ENCODE measurements around the gene GKN2.
A peak's percentile ranks its signal among the peaks of the same experiment; 100 is the strongest.
"Not testable (repeated sequence)": the region's sequence is repeated elsewhere in the genome, so short reads cannot be mapped to it uniquely, and the experiment has no call there.

GKN2 gene

DNA sequence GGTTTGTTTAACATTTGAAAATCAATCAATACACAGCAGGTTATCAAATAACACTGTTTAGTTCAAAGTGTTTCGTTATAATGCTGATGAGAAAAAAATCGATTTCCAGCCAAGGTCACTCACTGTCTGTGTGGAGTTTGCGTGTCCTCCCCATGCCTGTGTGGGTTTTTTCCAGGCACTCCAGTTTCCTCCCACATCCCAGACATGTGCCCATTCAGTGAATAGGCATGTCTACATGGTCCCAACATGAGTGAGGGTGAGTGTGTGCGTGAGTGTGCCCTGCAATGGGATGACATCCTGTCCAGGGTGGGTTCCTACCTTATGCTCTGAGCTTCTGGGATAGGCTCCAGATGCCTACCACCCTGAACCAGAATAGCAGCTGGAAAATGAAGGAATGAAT, 8.7 kb upstream of the GKN2 start:
- no peak for DNase-seq (ENCODE audit: low spot score)

DNA sequence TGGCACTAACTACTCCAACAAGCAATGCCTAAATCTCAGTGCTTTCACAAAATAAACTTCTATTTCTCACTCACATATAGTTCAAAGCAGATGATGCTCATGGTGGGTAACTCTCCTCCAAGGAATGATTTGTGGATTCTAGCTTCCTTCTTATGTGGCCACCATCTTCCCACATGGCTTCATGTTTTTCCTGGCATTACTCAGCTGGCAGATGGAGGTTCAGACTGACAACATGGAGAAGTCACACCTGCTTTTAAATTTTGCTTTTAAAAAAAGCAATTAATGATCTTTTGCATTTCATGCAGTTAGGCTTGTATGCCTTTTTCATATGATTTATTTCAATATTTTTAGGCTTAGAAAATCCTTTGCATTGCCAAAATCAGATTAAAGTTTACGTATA, 6.3 kb upstream of the GKN2 start:
- no peak for DNase-seq (ENCODE audit: low spot score)

DNA sequence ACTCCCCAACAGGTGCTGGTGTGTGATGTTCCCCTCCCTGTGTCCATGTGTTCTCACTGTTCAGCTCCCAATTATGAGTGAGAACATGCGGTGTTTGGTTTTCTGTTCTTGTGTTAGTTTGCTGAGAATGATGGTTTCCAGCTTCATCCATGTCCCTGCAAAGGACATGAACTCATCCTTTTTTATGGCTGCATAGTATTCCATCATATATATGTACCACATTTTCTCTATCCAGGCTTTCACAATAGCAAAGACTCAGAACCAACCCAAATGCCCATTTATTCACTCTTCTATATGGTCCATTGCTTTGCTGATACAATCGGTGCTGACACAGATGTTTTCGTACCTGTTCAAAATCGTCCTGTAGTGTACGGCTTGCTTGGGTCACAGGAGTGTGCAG, 2.7 kb upstream of the GKN2 start:
- not testable (repeated sequence) for DNase-seq (ENCODE audit: low spot score)

DNA sequence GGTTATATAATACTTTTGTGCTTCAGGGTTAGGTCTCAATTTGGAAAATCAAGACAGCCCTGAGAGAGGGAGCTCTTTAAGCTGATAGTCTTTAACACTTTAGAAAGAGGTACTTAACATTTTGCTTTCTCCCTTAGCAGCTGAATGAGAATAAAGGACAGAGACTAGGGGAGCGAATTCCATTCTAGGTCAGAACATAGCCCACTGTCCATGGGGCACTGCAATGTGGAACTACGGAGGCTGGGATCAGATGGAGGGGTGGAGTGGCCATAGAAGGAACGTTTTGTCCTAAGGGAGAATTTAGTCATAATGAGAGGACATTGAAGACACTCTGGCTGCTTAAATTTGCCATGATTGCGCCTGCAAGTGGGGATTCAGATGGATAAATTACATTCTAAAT, 794 bp downstream of the GKN2 start:
- DNase-seq (ENCODE audit: low spot score) = no peak

DNA sequence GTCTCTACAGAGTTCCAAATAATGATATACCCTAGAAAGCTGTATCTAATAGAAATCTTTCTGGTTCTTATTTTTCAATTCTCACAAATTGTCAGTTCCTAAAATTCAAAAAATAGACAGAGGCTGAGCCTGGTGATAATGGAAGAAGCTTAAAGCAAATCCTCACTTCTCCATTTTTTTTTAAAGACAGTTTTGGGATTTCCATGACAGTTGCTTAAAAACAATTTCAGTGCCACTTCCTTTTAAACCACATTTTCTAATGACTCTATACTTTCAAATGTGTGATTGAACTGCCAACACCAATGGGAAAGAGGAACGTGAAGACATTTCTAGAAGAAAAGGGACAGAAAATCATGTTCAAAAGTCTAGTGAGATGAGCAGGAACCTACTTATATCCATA, 4.0 kb downstream of the GKN2 start:
- DNase-seq (ENCODE audit: low spot score) = no peak

DNA sequence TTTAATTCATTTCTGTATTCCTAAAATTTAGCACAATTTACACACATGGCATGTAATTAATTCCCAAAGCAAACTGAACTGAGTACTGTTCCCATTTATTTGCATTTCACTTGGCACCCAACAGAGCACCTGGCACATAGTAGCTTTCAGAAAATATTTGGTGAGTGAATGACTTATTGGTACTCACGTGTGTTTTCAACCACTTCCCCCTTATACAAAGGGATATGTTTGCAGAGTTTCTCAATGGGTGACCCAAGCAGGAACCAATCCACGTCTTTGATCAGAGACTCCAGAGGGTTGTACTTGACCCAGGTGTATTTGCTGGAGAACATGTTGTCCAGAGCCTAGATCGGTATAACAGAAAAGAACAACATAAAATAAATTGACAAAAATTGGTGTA, 6.6 kb downstream of the GKN2 start:
- DNase-seq (ENCODE audit: low spot score) = no peak

DNA sequence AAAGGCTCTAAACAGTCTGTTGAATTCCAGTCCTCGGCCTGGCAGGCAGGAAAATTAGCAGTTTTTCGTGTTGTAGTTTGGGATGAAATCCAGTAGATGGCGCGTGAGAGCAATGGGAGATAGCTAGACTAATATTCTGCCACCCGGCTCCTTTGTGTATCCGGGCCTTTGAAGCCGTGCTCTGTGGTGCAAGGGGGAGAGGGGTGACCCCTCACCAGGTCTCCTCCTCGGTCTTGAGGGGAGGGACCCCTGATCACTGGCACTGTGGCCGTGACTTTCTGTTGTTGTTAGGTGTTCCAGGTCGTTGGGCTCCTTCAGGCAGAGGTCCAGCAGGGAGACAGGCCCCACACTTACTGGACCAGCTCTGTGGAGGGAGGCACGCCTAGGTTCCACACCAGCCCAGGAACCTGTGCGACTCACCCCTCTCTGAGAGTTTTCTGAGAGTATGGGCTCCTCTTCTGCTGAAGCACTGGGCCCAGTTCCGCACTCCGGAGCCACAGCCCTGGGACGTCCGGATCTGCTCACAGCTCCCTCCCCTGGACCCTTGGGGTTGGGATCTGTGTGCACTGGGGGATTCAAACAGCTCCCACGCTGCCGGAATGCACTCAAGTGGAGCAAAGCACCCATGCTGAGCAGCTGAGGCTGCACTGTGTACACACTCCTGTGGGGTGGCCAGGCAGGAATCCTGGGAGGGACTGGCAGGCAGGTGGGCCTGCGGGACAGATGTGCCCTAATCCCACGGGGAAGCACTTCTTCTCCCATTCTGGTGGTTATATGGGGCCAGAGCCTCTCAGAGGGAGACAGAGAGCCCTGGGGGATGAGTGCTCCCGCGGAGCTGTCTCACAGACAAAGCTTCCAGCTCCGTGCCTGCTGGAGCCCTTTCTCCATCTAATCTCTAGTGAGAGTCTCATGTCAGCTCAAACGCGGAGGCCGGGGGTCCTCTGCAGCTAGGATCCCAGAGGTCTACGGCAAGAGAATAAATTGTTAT, 8.8 kb downstream of the GKN2 start:
- DNase-seq (ENCODE audit: low spot score) = peak; percentile 56

DNA sequence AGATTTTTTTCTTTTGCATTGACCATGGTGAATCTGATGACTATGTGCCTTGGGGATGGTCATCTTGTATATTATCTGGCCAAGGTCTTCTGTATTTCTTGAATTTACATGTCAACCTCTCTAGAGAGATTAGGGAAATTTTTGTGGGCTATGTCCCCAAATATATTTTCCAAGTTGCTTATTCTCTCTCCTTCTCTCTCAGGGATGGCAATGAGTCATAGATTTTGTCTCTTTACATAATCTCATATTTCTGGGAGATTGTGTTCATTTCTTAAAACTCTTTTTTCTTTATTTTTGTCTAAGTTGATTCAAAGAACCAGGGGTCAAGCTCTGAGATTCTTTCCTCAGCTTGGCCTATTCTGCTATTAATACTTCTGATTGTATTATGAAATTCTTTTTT, 9.9 kb downstream of the GKN2 start:
- no peak for DNase-seq (ENCODE audit: low spot score)

DNA sequence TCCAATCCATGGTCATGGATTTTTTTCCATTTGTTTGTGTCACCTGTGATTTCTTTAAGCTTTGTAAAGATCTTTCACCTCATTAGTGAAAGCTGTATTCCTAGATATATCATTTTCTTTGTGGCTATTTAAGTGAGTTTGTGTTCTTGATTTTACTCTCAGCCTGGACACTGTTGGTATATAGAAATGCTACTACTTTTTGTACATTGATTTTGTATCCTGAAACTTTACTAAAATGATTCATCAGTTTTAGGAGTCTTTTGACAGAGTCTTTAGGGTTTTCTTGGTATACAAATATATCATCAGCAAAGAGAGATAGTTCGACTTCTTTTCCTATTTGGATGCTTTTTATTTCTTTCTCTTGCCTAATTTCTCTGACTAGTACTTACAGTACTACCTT, 12.3 kb downstream of the GKN2 start:
- DNase-seq (ENCODE audit: low spot score) = no peak

DNA sequence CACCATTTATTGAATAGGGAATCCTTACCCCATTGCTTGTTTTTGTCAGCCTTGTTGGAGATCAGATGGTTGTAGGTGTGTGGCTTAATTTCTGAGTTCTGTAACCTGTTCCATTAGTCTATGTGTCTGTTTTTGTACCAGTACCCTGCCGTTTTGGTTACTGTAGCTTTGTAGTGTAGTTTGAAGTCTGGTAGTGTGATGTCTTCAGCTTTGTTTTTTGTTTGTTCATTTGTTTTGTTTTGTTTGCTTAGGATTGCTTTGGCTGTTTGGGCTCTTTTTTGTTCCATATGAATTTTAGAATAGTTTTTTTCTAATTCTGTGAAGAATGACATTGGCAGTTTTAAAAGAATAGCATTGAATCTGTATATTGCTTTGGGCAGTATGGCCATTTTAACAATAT, 12.7 kb downstream of the GKN2 start:
- no peak for DNase-seq (ENCODE audit: low spot score)

DNA sequence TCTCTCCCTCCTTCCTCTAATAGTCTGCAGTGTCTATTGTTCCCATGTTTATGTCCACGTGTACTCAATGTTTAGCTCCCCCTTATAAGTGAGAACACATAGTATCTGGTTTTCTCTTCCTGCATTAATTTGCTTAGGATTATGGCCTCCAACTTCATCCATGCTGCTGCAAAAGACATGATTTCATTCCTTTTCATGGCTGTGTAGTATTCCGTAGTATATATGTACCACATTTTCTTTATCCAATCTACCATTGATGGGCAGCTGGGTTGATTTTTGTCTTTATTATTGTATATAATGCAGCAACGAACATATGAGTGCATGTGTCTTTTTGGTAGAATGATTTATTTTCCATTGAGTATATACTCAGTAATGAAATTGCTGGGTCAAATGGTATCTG, 13.8 kb downstream of the GKN2 start:
- DNase-seq (ENCODE audit: low spot score) = no peak

DNA sequence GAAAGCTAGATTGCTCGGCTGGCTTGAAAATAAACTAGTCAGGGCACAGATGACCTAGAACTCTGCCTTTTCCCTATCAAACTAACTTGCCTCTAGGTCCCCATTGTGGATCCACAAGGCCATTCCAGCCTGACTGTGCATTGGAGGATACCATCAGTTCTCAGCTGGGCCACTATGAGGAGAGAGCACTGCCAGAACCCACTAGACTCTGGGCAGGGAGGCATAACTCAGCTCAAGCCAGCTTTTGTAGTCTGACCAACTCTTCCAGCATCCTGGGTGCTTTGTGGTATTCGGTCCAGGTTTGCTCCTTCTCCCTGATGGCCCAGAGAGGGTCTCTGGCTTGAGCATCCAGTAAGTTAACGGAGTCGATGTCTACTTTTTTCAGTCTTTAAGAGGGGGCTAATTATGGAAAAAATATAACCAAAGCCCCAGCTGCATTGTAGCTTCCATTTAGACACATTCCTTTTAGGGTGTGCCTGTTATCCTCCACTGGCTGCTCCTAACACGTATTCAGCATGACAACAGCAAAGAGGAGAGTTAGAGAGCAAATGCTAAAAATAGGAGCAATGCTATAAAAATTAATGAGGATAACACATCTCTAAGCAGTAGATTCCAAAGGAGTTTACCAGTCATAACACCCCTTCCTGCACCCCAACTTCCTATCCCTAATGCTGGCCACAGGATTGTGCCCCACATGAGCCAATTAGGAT, 15.2 kb downstream of the GKN2 start:
- no peak for DNase-seq (ENCODE audit: low spot score)

DNA sequence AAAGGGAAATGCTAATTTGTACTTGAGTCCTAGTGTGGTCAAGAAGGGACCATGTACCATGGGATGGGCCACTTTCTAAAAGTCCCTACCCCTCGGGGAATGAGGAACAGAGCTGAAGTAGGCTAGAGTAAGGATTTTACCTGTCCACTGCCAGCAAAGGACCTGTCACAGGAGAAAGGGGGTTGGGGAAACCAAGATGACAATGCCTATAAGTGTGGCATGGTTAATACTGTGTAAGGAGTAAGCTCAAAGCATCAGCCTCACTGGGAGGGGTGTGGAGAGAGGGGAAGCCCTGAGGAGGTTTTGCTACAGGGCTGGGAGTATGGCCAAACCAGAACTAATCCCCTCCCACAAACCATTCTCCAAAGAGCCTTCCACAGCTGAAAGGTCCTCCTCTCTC, 15.8 kb downstream of the GKN2 start:
- no peak for DNase-seq (ENCODE audit: low spot score)

DNA sequence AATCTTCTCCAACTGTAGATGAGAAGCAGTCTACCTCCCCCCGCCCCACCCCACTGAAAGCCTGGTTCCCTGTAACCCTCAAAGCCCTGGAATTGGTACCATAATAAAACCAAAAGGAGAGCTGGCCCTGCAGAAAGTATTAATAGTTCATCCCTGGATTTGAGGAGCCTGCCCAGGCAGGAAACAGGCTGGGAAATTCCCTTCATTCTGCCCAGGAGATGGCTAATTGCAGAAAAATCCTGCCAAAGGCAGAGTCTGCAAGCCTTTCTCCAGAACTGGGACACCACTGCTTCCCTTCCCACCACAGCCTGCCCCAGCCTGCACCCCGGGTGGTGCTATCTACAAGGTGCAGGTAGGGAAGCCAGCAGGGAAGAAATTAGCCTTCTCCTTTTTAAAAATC, 16.3 kb downstream of the GKN2 start:
- no peak for DNase-seq (ENCODE audit: low spot score)

DNA sequence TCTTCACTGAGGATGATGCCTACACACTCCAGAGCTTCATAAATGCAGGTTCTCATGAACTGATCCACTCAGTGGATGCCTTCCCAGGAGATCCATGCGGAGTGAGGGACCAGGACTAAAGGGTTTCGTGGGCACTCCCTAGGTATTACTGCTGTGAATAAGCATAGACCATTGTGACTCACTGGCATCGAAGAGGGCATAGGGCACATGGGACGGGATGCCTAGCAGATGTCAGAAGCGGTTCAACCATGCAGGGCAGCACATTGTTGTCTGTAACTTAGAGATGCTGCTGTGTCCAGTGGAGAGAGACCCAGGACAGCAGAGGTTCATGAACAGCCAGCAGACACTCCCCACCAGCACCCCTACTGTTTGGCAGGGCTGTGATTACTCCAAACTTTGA, 17.2 kb downstream of the GKN2 start:
- no peak for DNase-seq (ENCODE audit: low spot score)

DNA sequence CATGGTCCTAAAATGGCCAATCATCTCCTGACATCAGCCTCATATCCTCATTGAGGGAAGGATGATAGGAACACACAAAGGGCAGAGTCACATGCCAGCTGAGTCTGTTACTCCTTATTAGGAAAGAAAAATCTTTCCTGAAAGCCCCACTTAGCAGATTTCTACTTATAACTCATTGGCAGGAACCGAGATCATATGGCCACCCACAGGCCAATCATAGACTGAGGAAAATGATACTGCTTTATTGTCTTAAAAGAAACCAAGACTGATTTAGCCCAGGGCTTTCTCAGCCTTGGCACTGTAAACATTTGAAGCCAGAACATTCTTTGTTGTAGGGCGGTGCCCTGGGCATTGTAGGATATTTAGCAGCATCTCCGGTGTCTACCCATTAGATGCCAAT, 18.7 kb downstream of the GKN2 start:
- DNase-seq (ENCODE audit: low spot score) = no peak

DNA sequence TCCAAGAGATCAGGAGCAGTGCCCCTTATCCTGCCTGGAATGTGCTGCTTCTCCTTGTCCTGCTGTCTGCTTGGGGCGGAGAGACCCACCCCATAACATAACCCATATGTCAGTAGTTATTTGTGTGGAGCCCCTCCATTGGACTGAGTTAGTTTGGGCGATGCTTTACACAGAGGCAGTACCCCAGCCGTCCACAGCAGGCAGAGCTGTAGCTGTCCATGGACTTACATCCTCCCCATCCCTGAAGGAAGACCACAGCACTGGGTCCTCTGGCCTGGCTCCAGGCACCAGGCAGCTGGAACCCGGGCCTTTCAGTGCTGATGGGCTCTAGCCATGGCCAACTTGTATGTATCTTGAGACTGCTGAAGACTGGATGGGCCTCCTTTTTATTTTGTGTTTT, 20.3 kb downstream of the GKN2 start:
- DNase-seq (ENCODE audit: low spot score) = no peak

DNA sequence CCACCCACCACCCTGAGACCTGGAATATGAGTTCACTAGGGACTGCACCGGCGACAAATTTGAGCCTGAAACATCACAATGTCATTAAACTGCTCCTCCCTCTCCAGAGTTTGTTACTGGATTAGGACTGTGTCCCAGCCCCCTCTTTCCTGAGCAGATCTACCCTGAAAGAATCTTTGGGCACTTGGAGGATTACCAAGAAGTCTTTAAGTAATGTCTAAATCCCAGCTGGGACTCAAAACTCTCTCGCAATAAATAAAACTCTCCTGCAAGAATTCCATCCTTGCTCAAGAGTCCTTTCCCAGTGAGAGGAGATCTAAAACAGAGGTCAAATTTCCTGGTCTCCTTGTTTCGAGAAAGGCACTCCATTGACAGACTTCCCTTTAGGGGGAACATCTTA, 20.9 kb downstream of the GKN2 start:
- DNase-seq (ENCODE audit: low spot score) = no peak

DNA sequence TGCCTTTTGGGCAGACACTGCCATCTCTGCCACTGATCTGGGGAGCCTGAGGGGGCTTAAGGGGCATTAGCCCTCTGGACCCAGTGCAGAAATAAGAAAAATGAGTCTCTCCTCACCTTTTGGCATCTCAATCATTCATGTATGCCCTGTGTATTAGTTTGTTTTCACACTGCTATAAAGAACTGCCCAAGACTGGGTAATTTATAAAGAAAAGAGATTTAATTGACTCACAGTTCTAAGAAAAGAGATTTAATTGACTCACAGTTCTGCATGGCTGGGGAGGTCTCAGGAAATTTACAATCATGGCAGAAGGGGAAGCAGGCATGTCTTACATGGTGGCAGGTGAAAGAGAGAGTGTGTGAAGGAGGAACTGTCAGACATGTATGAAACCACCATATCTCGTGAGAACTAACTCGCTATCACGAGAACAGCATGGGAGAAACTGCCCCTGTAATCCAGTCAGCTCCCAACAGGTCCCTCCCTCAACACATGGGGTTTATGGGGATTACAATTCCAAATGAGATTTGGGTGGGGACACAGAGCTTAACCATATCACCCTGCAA, 21.5 kb downstream of the GKN2 start:
- DNase-seq (ENCODE audit: low spot score) = no peak

DNA sequence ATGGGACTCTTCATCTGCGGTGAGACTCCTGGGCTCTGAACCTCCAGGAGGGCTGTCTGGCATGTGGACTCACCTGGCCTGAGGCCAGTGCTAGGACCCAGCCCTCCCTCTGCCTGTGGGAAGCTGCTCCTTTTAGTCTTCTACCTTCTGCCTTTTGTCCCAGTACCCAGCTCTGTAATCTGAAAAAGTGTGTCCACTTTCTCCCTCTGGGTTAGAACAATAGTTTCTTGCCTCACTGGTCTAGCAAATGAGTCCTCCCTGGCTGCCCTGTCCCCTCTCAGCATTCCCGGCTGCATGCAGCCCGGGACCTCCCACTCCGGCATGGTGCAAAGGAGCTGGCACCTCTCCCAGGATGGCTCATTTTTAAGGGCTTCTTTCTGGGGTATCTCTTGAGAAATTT, 25.9 kb downstream of the GKN2 start:
- no peak for DNase-seq (ENCODE audit: low spot score)

DNA sequence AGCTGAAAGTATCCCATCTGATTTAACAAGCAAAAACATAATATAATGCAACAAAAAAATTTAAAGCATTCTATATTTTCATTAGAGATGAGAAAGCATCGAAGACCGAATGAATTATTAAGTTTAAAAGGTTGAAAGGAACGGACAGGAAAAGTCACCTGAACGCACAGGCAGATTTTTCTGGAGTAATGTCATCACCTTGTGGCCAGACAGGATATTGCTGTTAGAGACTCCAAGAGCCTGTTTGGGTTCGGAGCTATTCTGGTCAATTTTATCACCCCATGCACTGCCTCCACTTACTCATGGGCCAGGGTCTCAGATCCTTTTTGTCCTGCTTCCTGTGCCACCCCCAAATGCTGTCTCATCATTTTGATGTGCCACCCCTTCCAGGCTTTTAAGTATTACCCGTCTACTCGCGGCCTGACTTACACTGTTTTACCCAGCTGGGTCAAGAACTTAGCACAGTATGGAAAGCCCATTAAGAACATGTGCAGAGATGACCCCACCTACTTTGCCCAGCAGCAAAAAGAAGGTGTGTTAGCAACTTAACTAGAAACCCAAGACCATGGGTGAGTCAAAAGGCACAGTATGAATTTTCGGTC, 27.3 kb downstream of the GKN2 start:
- peak; percentile 75 for DNase-seq (ENCODE audit: low spot score)

DNA sequence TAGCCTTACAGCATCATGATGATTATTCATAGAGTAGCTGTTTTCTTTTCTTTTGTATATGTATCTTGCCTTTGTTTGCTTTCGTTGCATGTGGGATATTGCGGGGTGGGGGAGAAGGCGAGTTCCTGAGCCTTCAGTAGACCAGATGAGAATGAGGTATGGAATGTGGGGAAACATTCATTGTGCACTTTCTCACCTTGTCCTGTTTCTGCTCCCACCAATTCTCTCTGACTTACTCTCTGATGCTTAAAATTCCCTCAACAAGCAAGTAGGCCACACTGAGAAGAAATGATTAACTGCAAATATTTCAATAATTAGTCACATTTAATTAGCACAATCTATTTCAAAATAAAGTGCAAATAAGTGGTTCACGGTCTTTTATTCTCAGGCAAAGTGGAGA, 31.0 kb downstream of the GKN2 start:
- no peak for DNase-seq (ENCODE audit: low spot score)
